ENCODE data around the gene PDS5B. TPM values are rescaled to one million over a fixed set of nuclear protein-coding genes. Genes with fewer than 3 reads are reported as not detected.

The PDS5B gene
- polyA plus RNA-seq, 4 donors, result 6.5 to 26.5 (median 7.8) TPM

DNA sequence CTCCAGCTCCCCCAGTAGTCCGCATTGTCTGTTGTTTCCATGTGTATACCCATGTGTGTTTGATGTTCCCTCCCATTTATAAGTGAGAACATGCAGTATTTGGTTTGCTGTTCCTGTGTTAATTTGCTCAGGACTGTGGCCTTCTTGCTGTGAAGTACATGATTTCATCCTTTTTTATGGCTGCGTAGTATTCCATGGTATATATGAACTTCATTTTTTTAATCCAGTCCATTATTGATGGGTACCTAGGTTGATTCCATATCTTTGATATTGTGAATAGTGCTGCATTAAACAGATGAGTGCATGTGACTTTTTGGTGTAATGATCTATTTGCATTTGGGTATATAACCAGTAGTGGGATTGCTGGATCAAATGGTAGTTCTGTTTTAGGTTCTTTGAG is 175.2 kb downstream of the PDS5B start:
- 95 to 100% (median 96%) methylated on average over 2 of the region's 2 CpGs for WGBS, 3 donors
- FAIRE-seq, result no peak
- H3K36me3 ChIP-seq (ENCODE audit: control insufficient read depth in 3 of 3, insufficient read depth in 2 of 3, low read depth in 1 of 3, low read length in 3 of 3), result peaks cover 2 to 9% (median 7%) of the 10 kb centered on the region in 3 donors
- H3K9me3 ChIP-seq (ENCODE audit: control insufficient read depth in 2 of 2, insufficient read depth in 1 of 2, low read depth in 1 of 2, low read length in 1 of 2), result peaks cover 0 to 3% of the 10 kb centered on the region in 2 donors
- H3K4me1 ChIP-seq (ENCODE audit: control insufficient read depth in 3 of 3, insufficient read depth in 2 of 3, low read depth in 1 of 3, low read length in 2 of 3), result no peaks in the 10 kb centered on the region
- no peaks in the 10 kb centered on the region for H3K27me3 ChIP-seq (ENCODE audit: control insufficient read depth in 3 of 3, insufficient read depth in 3 of 3, low read length in 3 of 3)
- H3K4me3 ChIP-seq (ENCODE audit: low read depth in 1 of 3, low read length in 3 of 3), result no peak overlapping the region
- H3K27ac ChIP-seq (ENCODE audit: low read depth in 1 of 3, low read length in 2 of 3), result no peak overlapping the region
- DNase-seq, result no peak

GRCh38 chr13:32779119-32779518 is 192.9 kb downstream of the PDS5B start:
- Histone ChIP-seq H3K36me3 (ENCODE audit: control insufficient read depth in 3 of 3, insufficient read depth in 2 of 3, low read depth in 1 of 3, low read length in 3 of 3) (peaks cover 0 to 6% (median 2%) of the 10 kb centered on the region in 3 donors), H3K27ac (ENCODE audit: low read depth in 1 of 3, low read length in 2 of 3) (no peak overlapping the region), H3K9me3 (ENCODE audit: control insufficient read depth in 2 of 2, insufficient read depth in 1 of 2, low read depth in 1 of 2, low read length in 1 of 2) (peaks cover 0 to 4% of the 10 kb centered on the region in 2 donors), H3K27me3 (ENCODE audit: control insufficient read depth in 3 of 3, insufficient read depth in 3 of 3, low read length in 3 of 3) (no peaks in the 10 kb centered on the region), H3K4me3 (ENCODE audit: low read depth in 1 of 3, low read length in 3 of 3) (no peak overlapping the region), H3K4me1 (ENCODE audit: control insufficient read depth in 3 of 3, insufficient read depth in 2 of 3, low read depth in 1 of 3, low read length in 2 of 3) (no peaks in the 10 kb centered on the region)
- DNase-seq (no peak), FAIRE-seq (no peak)

DNA sequence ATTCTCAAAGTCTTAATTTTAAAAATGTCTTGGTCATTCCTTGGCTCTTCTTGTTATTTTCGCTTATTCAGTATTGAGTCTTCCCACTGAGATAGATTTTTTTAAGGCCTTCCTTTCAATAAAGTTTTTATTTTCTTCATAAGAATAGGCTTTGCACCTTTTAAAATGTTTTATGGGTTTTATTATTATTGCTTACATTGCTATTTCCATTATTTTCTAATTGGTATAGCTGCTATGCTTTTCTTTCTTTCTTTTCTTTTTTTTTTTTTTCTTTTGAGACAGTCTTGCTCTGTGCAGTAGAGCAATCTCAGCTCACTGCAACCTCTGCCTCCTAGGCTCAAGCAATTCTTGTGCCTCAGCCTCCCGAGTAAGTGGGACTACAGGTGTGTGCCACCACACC is 195.7 kb downstream of the PDS5B start:
- Histone ChIP-seq H3K27me3 (ENCODE audit: control insufficient read depth in 3 of 3, insufficient read depth in 3 of 3, low read length in 3 of 3) (no peaks in the 10 kb centered on the region), H3K36me3 (ENCODE audit: control insufficient read depth in 3 of 3, insufficient read depth in 2 of 3, low read depth in 1 of 3, low read length in 3 of 3) (peaks cover 0 to 6% (median 2%) of the 10 kb centered on the region in 3 donors), H3K4me3 (ENCODE audit: low read depth in 1 of 3, low read length in 3 of 3) (no peak overlapping the region), H3K9me3 (ENCODE audit: control insufficient read depth in 2 of 2, insufficient read depth in 1 of 2, low read depth in 1 of 2, low read length in 1 of 2) (peaks cover 0 to 4% of the 10 kb centered on the region in 2 donors), H3K27ac (ENCODE audit: low read depth in 1 of 3, low read length in 2 of 3) (no peak overlapping the region), H3K4me1 (ENCODE audit: control insufficient read depth in 3 of 3, insufficient read depth in 2 of 3, low read depth in 1 of 3, low read length in 2 of 3) (no peaks in the 10 kb centered on the region)
- DNase-seq (no peak), FAIRE-seq (no peak)
- WGBS, 3 donors, result 95 to 98% (median 97%) methylated on average over 2 of the region's 2 CpGs

DNA sequence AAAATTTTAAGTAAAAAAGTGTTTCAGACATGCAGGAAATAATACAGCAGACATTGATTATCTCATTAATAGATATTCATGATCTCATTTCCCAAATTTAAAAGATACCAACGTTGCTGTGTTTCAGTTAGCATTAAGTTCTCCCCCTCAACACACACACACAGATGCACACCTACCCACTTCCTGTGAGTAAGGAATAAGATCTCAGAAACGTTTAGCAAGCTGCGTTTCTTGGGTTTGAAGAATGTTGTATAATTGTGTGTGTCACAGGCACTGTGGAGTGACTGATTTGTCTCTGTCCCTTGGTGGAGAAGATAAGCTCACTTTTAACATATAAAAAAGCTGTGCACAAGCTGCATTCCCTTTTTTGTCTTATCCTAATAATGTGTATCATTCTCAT is 196.8 kb downstream of the PDS5B start:
- no peak for DNase-seq
- Histone ChIP-seq H3K4me3 (ENCODE audit: low read depth in 1 of 3, low read length in 3 of 3) (no peak overlapping the region), H3K9me3 (ENCODE audit: control insufficient read depth in 2 of 2, insufficient read depth in 1 of 2, low read depth in 1 of 2, low read length in 1 of 2) (peaks cover 0 to 4% of the 10 kb centered on the region in 2 donors), H3K27ac (ENCODE audit: low read depth in 1 of 3, low read length in 2 of 3) (no peak overlapping the region), H3K27me3 (ENCODE audit: control insufficient read depth in 3 of 3, insufficient read depth in 3 of 3, low read length in 3 of 3) (no peaks in the 10 kb centered on the region), H3K36me3 (ENCODE audit: control insufficient read depth in 3 of 3, insufficient read depth in 2 of 3, low read depth in 1 of 3, low read length in 3 of 3) (peaks cover 0 to 6% (median 2%) of the 10 kb centered on the region in 3 donors), H3K4me1 (ENCODE audit: control insufficient read depth in 3 of 3, insufficient read depth in 2 of 3, low read depth in 1 of 3, low read length in 2 of 3) (no peaks in the 10 kb centered on the region)
- FAIRE-seq, result no peak
- WGBS, 3 donors, result 40 to 53% (median 42%) methylated on average over 3 of the region's 3 CpGs

DNA sequence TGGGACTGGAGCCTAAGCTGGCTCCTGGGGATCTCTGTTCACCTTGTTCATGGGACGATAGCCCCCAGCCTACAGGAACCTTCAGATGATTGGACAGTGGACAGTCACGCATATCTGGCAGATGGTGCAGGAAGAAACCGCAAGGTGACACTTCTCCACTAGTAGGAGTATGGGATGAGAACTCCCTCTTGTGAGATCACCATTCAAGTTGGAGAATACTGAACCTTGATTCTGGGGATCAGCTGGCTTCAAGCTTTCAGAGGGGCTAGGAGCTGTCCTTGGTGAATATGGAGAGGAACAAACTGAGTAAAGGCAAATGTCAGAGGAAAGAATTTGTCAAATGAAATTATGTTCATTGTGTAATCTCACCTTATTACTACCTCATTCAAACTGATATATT is 204.5 kb downstream of the PDS5B start:
- 90 to 96% (median 94%) methylated on average over 3 of the region's 3 CpGs for WGBS, 3 donors
- H3K4me3 ChIP-seq (ENCODE audit: low read depth in 1 of 3, low read length in 3 of 3), result no peak overlapping the region
- no peak overlapping the region for H3K27ac ChIP-seq (ENCODE audit: low read depth in 1 of 3, low read length in 2 of 3)
- FAIRE-seq (no peak), DNase-seq (no peak)
- peaks cover 0 to 2% (median 0%) of the 10 kb centered on the region in 3 donors for H3K36me3 ChIP-seq (ENCODE audit: control insufficient read depth in 3 of 3, insufficient read depth in 2 of 3, low read depth in 1 of 3, low read length in 3 of 3)
- no peaks in the 10 kb centered on the region for H3K4me1 ChIP-seq (ENCODE audit: control insufficient read depth in 3 of 3, insufficient read depth in 2 of 3, low read depth in 1 of 3, low read length in 2 of 3)
- H3K9me3 ChIP-seq (ENCODE audit: control insufficient read depth in 2 of 2, insufficient read depth in 1 of 2, low read depth in 1 of 2, low read length in 1 of 2), result no peaks in the 10 kb centered on the region
- H3K27me3 ChIP-seq (ENCODE audit: control insufficient read depth in 3 of 3, insufficient read depth in 3 of 3, low read length in 3 of 3), result no peaks in the 10 kb centered on the region

- peaks cover 0 to 2% (median 0%) of the 10 kb centered on the region in 3 donors for H3K36me3 ChIP-seq (ENCODE audit: control insufficient read depth in 3 of 3, insufficient read depth in 2 of 3, low read depth in 1 of 3, low read length in 3 of 3)
- no peaks in the 10 kb centered on the region for H3K9me3 ChIP-seq (ENCODE audit: control insufficient read depth in 2 of 2, insufficient read depth in 1 of 2, low read depth in 1 of 2, low read length in 1 of 2)
- H3K27ac ChIP-seq (ENCODE audit: low read depth in 1 of 3, low read length in 2 of 3), result no peak overlapping the region
- H3K4me3 ChIP-seq (ENCODE audit: low read depth in 1 of 3, low read length in 3 of 3), result no peak overlapping the region
- H3K27me3 ChIP-seq (ENCODE audit: control insufficient read depth in 3 of 3, insufficient read depth in 3 of 3, low read length in 3 of 3), result no peaks in the 10 kb centered on the region
- 62 to 68% (median 63%) methylated on average over 8 of the region's 8 CpGs for WGBS, 3 donors
- H3K4me1 ChIP-seq (ENCODE audit: control insufficient read depth in 3 of 3, insufficient read depth in 2 of 3, low read depth in 1 of 3, low read length in 2 of 3), result no peaks in the 10 kb centered on the region
- DNase-seq, result no peak
- FAIRE-seq, result no peak
These were observed 205.4 kb downstream of the PDS5B start for GRCh38 chr13:32791545-32792172.

- Histone ChIP-seq H3K36me3 (ENCODE audit: control insufficient read depth in 3 of 3, insufficient read depth in 2 of 3, low read depth in 1 of 3, low read length in 3 of 3) (no peaks in the 10 kb centered on the region), H3K4me1 (ENCODE audit: control insufficient read depth in 3 of 3, insufficient read depth in 2 of 3, low read depth in 1 of 3, low read length in 2 of 3) (no peaks in the 10 kb centered on the region), H3K27ac (ENCODE audit: low read depth in 1 of 3, low read length in 2 of 3) (no peak overlapping the region), H3K27me3 (ENCODE audit: control insufficient read depth in 3 of 3, insufficient read depth in 3 of 3, low read length in 3 of 3) (peaks cover 0 to 3% (median 0%) of the 10 kb centered on the region in 3 donors), H3K4me3 (ENCODE audit: low read depth in 1 of 3, low read length in 3 of 3) (no peak overlapping the region), H3K9me3 (ENCODE audit: control insufficient read depth in 2 of 2, insufficient read depth in 1 of 2, low read depth in 1 of 2, low read length in 1 of 2) (peaks cover 0 to 4% of the 10 kb centered on the region in 2 donors)
- FAIRE-seq, result no peak
- WGBS, 3 donors, result 69 to 92% (median 90%) methylated on average over 1 of the region's 1 CpG
- no peak for DNase-seq
These were observed 210.5 kb downstream of the PDS5B start for GRCh38 chr13:32796754-32797153.

GRCh38 chr13:32802159-32802558 is 215.9 kb downstream of the PDS5B start:
- FAIRE-seq, result no peak
- no peaks in the 10 kb centered on the region for H3K36me3 ChIP-seq (ENCODE audit: control insufficient read depth in 3 of 3, insufficient read depth in 2 of 3, low read depth in 1 of 3, low read length in 3 of 3)
- 79 to 92% (median 86%) methylated on average over 3 of the region's 3 CpGs for WGBS, 3 donors

GRCh38 chr13:32804673-32805230 is 218.5 kb downstream of the PDS5B start:
- DNase-seq (no peak), FAIRE-seq (no peak)
- Histone ChIP-seq H3K4me1 (ENCODE audit: control insufficient read depth in 3 of 3, insufficient read depth in 2 of 3, low read depth in 1 of 3, low read length in 2 of 3) (no peaks in the 10 kb centered on the region), H3K27ac (ENCODE audit: low read depth in 1 of 3, low read length in 2 of 3) (no peak overlapping the region), H3K4me3 (ENCODE audit: low read depth in 1 of 3, low read length in 3 of 3) (no peak overlapping the region), H3K36me3 (ENCODE audit: control insufficient read depth in 3 of 3, insufficient read depth in 2 of 3, low read depth in 1 of 3, low read length in 3 of 3) (no peaks in the 10 kb centered on the region), H3K27me3 (ENCODE audit: control insufficient read depth in 3 of 3, insufficient read depth in 3 of 3, low read length in 3 of 3) (no peaks in the 10 kb centered on the region), H3K9me3 (ENCODE audit: control insufficient read depth in 2 of 2, insufficient read depth in 1 of 2, low read depth in 1 of 2, low read length in 1 of 2) (peaks cover 0 to 7% of the 10 kb centered on the region in 2 donors)
- 58 to 66% (median 66%) methylated on average over 5 of the region's 5 CpGs for WGBS, 3 donors

More at GRCh38 chr13:32802159-32802558, 215.9 kb downstream of the PDS5B start:
- H3K9me3 ChIP-seq (ENCODE audit: control insufficient read depth in 2 of 2, insufficient read depth in 1 of 2, low read depth in 1 of 2, low read length in 1 of 2), result peaks cover 0 to 4% of the 10 kb centered on the region in 2 donors
- peaks cover 0 to 2% (median 0%) of the 10 kb centered on the region in 3 donors for H3K27me3 ChIP-seq (ENCODE audit: control insufficient read depth in 3 of 3, insufficient read depth in 3 of 3, low read length in 3 of 3)
- DNase-seq, result no peak
- H3K4me3 ChIP-seq (ENCODE audit: low read depth in 1 of 3, low read length in 3 of 3), result no peak overlapping the region
- H3K27ac ChIP-seq (ENCODE audit: low read depth in 1 of 3, low read length in 2 of 3), result no peak overlapping the region
- no peaks in the 10 kb centered on the region for H3K4me1 ChIP-seq (ENCODE audit: control insufficient read depth in 3 of 3, insufficient read depth in 2 of 3, low read depth in 1 of 3, low read length in 2 of 3)
